GM18526 (cell line): ENCODE data around the gene SMC1B.

Experiments
- POLR2A ChIP-seq: IDR thresholded peaks from 3 replicates; pipeline ENCODE4 v1.6.1; 2011; ENCODE audit not compliant: insufficient read length; ENCODE audit errors: extremely low read depth

The SMC1B gene

GRCh38 chr22:45323695-45324094 is 89.7 kb downstream of the SMC1B start:
- no peak for TF ChIP-seq POLR2A

GRCh38 chr22:45322873-45323525 is 90.4 kb downstream of the SMC1B start:
- TF ChIP-seq POLR2A, result no peak

GRCh38 chr22:45321827-45322226 is 91.6 kb downstream of the SMC1B start:
- TF ChIP-seq POLR2A, result no peak

GRCh38 chr22:45320357-45320976 is 92.9 kb downstream of the SMC1B start:
- TF ChIP-seq POLR2A, result no peak

- no peak for TF ChIP-seq POLR2A
Observed at GRCh38 chr22:45319324-45319685, 94.1 kb downstream of the SMC1B start.

GRCh38 chr22:45318558-45319323 is 94.7 kb downstream of the SMC1B start:
- TF ChIP-seq POLR2A, result no peak

GRCh38 chr22:45318168-45318557 is 95.2 kb downstream of the SMC1B start:
- TF ChIP-seq POLR2A, result no peak

GRCh38 chr22:45317551-45318167 is 95.7 kb downstream of the SMC1B start:
- no peak for TF ChIP-seq POLR2A

- TF ChIP-seq POLR2A, result no peak
Observed at GRCh38 chr22:45316796-45317526, 96.4 kb downstream of the SMC1B start.

- no peak for TF ChIP-seq POLR2A
Observed at GRCh38 chr22:45314786-45315185, 98.6 kb downstream of the SMC1B start.

- no peak for TF ChIP-seq POLR2A
Observed at GRCh38 chr22:45314054-45314721, 99.2 kb downstream of the SMC1B start.

GRCh38 chr22:45312856-45313255 is 100.5 kb downstream of the SMC1B start:
- no peak for TF ChIP-seq POLR2A

GRCh38 chr22:45312415-45312814 is 101.0 kb downstream of the SMC1B start:
- TF ChIP-seq POLR2A, result no peak

- TF ChIP-seq POLR2A, result no peak
Observed at GRCh38 chr22:45310977-45311531, 102.3 kb downstream of the SMC1B start.

- TF ChIP-seq POLR2A, result no peak
Observed at GRCh38 chr22:45310331-45310976, 102.9 kb downstream of the SMC1B start.
